MM.1S (cell line): Measurements from ENCODE around the gene ITGA3.
"Not testable (repeated sequence)": the region's sequence is repeated elsewhere in the genome, so short reads cannot be mapped to it uniquely, and the experiment has no call there.

ENCODE experiments used
- DNase-seq: peaks from one replicate; pipeline ENCODE4 v3.0.0-alpha.2; 2015
- H2AFZ ChIP-seq: fragments of 300-600 bp; sonication (generic); 2 replicates; pipeline ENCODE4 v1.6.0; 2016; ENCODE audit warnings: antibody characterized with exemption, low read length
- H3F3A ChIP-seq: fragments of 300-600 bp; sonication (generic); 2 replicates; pipeline ENCODE4 v1.6.1; 2016; ENCODE audit warnings: mild to moderate bottlenecking, antibody characterized with exemption, low read length, moderate library complexity, mixed read lengths; ENCODE audit not compliant: insufficient read depth
- H3K27ac ChIP-seq: fragments of 300-600 bp; sonication (generic); 2 replicates; pipeline ENCODE4 v1.5.1; 2016; ENCODE audit warnings: mild to moderate bottlenecking, low read length
- H3K27me3 ChIP-seq: fragments of 300-600 bp; sonication (generic); replicated peaks from 2 replicates; pipeline ENCODE4 v1.6.0; 2016; ENCODE audit warnings: low read length; ENCODE audit not compliant: insufficient read depth
- H3K36me3 ChIP-seq: fragments of 300-600 bp; sonication (generic); replicated peaks from 2 replicates; pipeline ENCODE4 v1.6.1; 2016; ENCODE audit warnings: mild to moderate bottlenecking, low read length, mixed read lengths; ENCODE audit not compliant: insufficient read depth
- H3K4me1 ChIP-seq: fragments of 300-600 bp; sonication (generic); 2 replicates; pipeline ENCODE4 v1.6.1; 2016; ENCODE audit warnings: low read length, mixed read lengths
- H3K4me2 ChIP-seq: fragments of 300-600 bp; sonication (generic); 2 replicates; pipeline ENCODE4 v1.6.0; 2016; ENCODE audit warnings: low read depth, low read length
- H3K4me3 ChIP-seq: fragments of 300-600 bp; sonication (generic); 2 replicates; pipeline ENCODE4 v1.5.1; 2016; ENCODE audit warnings: low read length, mixed read lengths
- H3K79me2 ChIP-seq: fragments of 300-600 bp; sonication (generic); 2 replicates; pipeline ENCODE4 v1.6.1; 2016; ENCODE audit warnings: mixed run types, low read length, mixed read lengths
- H3K9ac ChIP-seq: fragments of 300-600 bp; sonication (generic); 2 replicates; pipeline ENCODE4 v1.6.1; 2016; ENCODE audit warnings: low read length, mixed read lengths
- H3K9me2 ChIP-seq: fragments of 300-600 bp; sonication (generic); replicated peaks from 2 replicates; pipeline ENCODE4 v1.6.1; 2016; ENCODE audit warnings: mild to moderate bottlenecking, low read length, mixed read lengths; ENCODE audit not compliant: insufficient read depth
- H3K9me3 ChIP-seq: fragments of 300-600 bp; sonication (generic); replicated peaks from 2 replicates; pipeline ENCODE4 v1.6.1; 2016; ENCODE audit warnings: mild to moderate bottlenecking, low read length, mixed read lengths; ENCODE audit not compliant: insufficient read depth
- H4K20me1 ChIP-seq: fragments of 300-600 bp; sonication (generic); 2 replicates; pipeline ENCODE4 v1.6.1; 2016; ENCODE audit warnings: mild to moderate bottlenecking, low read length, moderate library complexity, mixed read lengths; ENCODE audit not compliant: insufficient read depth
- CTCF ChIP-seq: fragments of 300-600 bp; sonication (generic); IDR thresholded peaks from 2 replicates; pipeline ENCODE4 v1.5.1; 2016; ENCODE audit warnings: antibody characterized with exemption, low read length, mixed read lengths
- EZH2 ChIP-seq: fragments of 300-600 bp; sonication (generic); optimal IDR thresholded peaks from 2 replicates; pipeline ENCODE3; 2017; ENCODE audit warnings: low read depth, mild to moderate bottlenecking, antibody characterized with exemption, low read length, mixed read lengths
- EZH2phosphoT487 ChIP-seq: fragments of 300-600 bp; sonication (generic); IDR thresholded peaks from 2 replicates; pipeline ENCODE4 v1.6.1; 2018; ENCODE audit warnings: antibody characterized with exemption, low read length

ITGA3 gene

GRCh38 chr17:50060951-50061712 is 5.2 kb downstream of the ITGA3 start:
- H3K9ac ChIP-seq, result no peak overlapping the region
- DNase-seq, result no peak

GRCh38 chr17:50061713-50062045 is 5.8 kb downstream of the ITGA3 start:
- DNase-seq, H3F3A ChIP-seq, H3K27me3 ChIP-seq, H2AFZ ChIP-seq, H3K27ac ChIP-seq, H3K4me2 ChIP-seq, H4K20me1 ChIP-seq, H3K36me3 ChIP-seq, H3K9ac ChIP-seq, H3K9me2 ChIP-seq, H3K4me3 ChIP-seq, H3K9me3 ChIP-seq: not testable (repeated sequence)
- Histone ChIP-seq H3K79me2 (peaks cover 30% of the 10 kb centered on the region), H3K4me1 (peaks cover 19% of the 10 kb centered on the region)

More at GRCh38 chr17:50060951-50061712, 5.2 kb downstream of the ITGA3 start:
- Histone ChIP-seq H3K9me3 (no peaks in the 10 kb centered on the region), H3F3A (peaks cover 2% of the 10 kb centered on the region; the same call in 1 of the 2 replicates), H3K4me1 (peaks cover 19% of the 10 kb centered on the region), H3K27me3 (no peaks in the 10 kb centered on the region), H3K4me3 (no peak overlapping the region), H3K36me3 (no peaks in the 10 kb centered on the region), H3K9me2 (no peaks in the 10 kb centered on the region), H3K4me2 (no peak overlapping the region), H2AFZ (no peak overlapping the region), H3K79me2 (peaks cover 30% of the 10 kb centered on the region), H4K20me1 (no peaks in the 10 kb centered on the region), H3K27ac (no peak overlapping the region)
- TF ChIP-seq EZH2phosphoT487, result no peak
- TF ChIP-seq CTCF, result no peak
- no peak for TF ChIP-seq EZH2

- H3K4me3 ChIP-seq, result no peak overlapping the region
- H3K9me3 ChIP-seq, result no peaks in the 10 kb centered on the region
- no peaks in the 10 kb centered on the region for H3K36me3 ChIP-seq
- no peaks in the 10 kb centered on the region for H4K20me1 ChIP-seq
- H3K9ac ChIP-seq, result no peak overlapping the region
- H3K27ac ChIP-seq, result no peak overlapping the region
- no peak for TF ChIP-seq EZH2
- TF ChIP-seq CTCF, result no peak
- no peak for TF ChIP-seq EZH2phosphoT487
- H3K79me2 ChIP-seq, result peaks cover 22% of the 10 kb centered on the region
- no peak overlapping the region for H2AFZ ChIP-seq
- DNase-seq, result no peak
- H3K9me2 ChIP-seq, result no peaks in the 10 kb centered on the region
- peaks cover 10% of the 10 kb centered on the region; the same call in 1 of the 2 replicates for H3K4me1 ChIP-seq
- H3K27me3 ChIP-seq, result no peaks in the 10 kb centered on the region
- no peaks in the 10 kb centered on the region for H3F3A ChIP-seq
- no peak overlapping the region for H3K4me2 ChIP-seq
Observed at GRCh38 chr17:50062293-50063243, 6.7 kb downstream of the ITGA3 start.
